GM10847 (cell line): ENCODE results near the gene F13A1.

Experiments
- POLR2A ChIP-seq: IDR thresholded peaks from 2 replicates; pipeline ENCODE4 v1.6.1; 2011; ENCODE audit not compliant: insufficient read length; ENCODE audit errors: extremely low read depth

The F13A1 gene

GRCh38 chr6:6319952-6320811 lies at the start of gene F13A1:
Gene F13A1 (minus strand): TSS chr6:6320662. CDS start chr6:6318664, 1,998 bp downstream.
- no peak for TF ChIP-seq POLR2A

GRCh38 chr6:6368684-6369052 lies 48.2 kb upstream of the F13A1 start:
- TF ChIP-seq POLR2A: no peak

- TF ChIP-seq POLR2A: no peak
Measured at GRCh38 chr6:6368040-6368683, 47.7 kb upstream of the F13A1 start.

GRCh38 chr6:6366803-6367202 lies 46.3 kb upstream of the F13A1 start:
- TF ChIP-seq POLR2A: no peak

DNA sequence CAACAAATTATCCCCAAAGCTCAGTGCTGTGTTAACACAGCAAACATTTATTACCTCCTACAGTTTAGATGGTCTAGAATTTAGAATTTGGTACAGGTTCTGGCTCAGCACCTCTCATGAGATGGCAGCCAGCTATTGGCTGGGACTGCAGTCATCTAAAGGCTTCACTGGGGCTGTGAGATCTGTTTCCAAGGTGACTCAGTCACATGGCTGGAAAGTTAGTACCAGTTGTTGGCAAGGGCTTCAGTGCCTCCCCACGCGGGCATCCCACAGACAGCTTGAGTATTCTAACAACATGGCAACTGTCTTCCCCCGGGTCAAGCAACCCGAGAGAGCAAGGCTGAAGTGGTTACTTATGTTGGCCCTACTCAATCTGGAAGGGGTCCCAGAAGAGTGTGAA lies 44.8 kb upstream of the F13A1 start:
- no peak for TF ChIP-seq POLR2A

DNA sequence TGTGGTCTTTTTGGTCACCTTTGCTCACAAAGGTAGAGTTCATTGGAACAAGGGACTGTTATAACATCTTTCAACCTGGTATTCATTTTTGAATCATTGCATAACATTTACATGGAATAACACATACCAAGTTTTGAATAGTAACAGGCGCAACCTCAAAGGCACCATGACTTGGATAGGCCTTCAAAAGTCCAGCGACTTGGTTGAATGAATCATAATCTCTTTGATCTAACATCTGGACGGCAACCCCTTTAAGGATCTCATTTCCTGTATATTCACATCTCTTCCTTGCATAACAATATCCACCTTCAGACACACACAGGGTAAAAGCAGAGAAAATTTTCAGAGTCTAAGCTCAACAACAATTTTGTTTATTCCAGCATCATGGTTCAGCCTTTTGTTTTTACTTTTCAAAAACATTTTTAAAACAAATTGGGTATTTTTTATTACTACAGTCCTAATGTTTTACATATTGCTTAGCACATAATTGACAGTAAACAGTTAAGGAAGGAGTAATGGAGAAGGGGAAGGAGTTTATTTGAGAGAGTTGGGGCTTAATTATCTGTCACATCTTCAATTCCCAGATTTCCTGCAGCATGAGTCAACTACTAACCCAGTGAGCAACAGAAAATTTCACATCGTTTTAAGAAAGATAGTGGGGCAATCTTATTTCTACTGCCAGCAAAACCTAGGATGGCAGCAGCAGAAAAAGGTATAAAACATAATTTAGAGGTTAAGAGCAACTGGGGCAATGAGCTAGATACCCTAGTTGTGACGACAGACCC lies 41.8 kb upstream of the F13A1 start:
- no peak for TF ChIP-seq POLR2A

- no peak for TF ChIP-seq POLR2A
Measured at GRCh38 chr6:6357530-6357929, 37.1 kb upstream of the F13A1 start.

DNA sequence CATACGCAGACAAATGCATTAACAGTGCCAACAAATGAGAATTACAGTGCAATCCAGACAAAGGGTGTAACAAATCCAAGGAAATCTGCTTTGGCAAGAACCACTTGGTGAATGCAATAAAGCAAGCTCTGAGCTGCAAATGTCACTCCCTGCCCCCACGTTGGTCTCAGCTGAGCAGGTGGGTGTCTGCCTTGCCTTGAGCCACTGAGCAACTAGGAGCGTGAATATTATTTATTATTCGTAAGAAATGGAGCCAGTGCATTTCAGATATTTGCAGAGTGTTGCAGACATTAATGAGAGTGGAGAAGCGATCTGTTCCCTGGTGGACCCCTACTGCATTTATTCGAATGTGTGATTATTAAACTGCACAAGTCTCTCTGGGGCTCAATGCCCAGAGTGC lies 36.6 kb upstream of the F13A1 start:
- no peak for TF ChIP-seq POLR2A

DNA sequence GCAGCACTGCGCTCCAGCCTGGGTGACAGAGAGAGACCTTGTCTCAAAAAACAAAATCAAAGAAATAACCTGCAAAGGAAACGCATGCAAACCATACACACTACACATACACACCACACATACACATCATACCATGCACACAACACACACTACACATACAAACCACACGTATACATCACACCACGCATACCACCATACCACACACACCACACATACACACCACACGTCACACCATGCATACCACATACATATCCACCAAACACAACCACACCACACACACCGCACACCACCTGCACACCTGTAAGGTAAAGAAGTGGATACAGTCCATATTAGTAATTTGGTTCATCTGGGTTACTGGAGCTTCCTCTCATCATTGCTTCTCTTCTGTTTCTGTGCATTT lies 32.3 kb upstream of the F13A1 start:
- no peak for TF ChIP-seq POLR2A

DNA sequence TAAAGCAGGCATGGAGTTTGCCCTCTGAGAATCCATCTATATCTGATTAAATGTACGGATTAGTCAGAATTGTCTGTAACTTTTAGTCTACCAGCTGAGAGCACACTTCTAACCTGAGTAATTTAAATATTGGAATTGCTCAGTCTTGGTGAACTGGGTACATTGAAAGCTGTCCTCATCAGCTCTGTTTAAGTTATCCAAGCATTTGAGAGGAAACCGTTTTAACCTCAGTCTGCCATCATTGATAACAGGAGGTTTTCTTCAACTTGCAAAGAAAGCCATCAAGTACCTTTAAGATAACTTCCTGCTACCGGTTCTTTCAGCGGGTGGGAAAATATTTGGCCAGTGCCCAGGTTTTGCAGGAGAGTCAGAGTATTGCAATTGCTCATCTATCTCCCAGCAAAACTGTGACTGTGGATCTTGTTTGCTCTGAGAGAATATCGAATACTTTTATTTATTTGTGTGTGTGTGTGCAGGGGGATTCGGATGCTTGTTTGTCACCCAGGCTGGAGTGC lies 31.1 kb upstream of the F13A1 start:
- TF ChIP-seq POLR2A: no peak

DNA sequence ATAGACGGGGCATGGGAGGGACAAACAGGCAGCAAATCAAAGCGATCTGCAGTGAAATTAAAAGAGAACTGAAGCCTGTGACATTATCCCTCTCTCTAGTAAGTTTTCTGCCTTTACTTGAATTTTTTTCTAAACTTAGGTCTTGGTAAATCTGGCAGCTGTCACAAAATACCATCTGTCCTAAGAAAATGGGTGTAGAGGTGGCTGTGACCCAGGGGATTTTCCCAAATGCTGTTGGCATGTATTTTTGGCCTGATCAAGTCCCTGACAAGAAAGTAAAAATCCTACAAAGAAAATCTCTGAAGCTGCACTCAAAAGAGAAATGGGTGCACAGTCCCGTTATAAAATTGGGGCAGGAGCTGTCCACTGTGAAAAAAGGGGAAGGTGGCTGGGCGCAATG lies 30.2 kb upstream of the F13A1 start:
- TF ChIP-seq POLR2A: no peak

- no peak for TF ChIP-seq POLR2A
Measured at GRCh38 chr6:6348256-6348655, 27.8 kb upstream of the F13A1 start.

GRCh38 chr6:6346427-6347023 lies 26.1 kb upstream of the F13A1 start:
- TF ChIP-seq POLR2A: no peak

DNA sequence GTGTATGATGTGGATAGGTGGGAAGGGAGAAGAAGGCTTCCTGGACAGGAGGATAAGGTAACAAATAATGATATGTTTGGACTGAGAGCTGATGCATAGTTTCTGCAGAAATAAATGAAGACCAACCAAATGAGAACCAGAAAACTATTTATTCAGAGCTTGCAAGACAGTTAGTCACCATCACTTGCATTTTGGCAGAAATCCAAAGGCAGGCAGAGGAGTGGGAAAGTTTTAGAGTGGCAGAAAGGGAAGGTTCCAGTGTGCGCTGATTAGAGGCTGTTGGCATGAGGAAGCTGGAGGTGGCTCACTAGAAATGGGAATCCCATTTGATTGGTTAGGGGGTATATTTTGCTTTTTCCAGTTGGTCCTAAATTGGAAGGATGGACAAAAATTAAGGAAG lies 13.0 kb upstream of the F13A1 start:
- TF ChIP-seq POLR2A: no peak

GRCh38 chr6:6332811-6333244 lies 12.4 kb upstream of the F13A1 start:
- TF ChIP-seq POLR2A: no peak
